Activated CD4-positive, alpha-beta memory T cell treated with anti-CD3 and anti-CD28 coated beads, Interleukin-2, amount 10 ng/mL, durations not matched to agents 7 days and 5 days (primary cell): Measurements from ENCODE around the gene LRRC61. TPM values are rescaled to one million over a fixed set of nuclear protein-coding genes. Genes with fewer than 3 reads are reported as not detected.

Experiments used
- CTCF ChIA-PET: fragments of 350-600 bp; sonication (Branson Sonifier 250); formaldehyde crosslinking; loops from one replicate; lab custom pipeline; 2021; ENCODE audit warnings: antibody characterized with exemption, inconsistent platforms; lab: Charles Lee
- POLR2A ChIA-PET: fragments of 350-600 bp; sonication (Branson Sonifier 250); formaldehyde crosslinking; loops from one replicate; lab custom pipeline; 2021; ENCODE audit warnings: antibody characterized with exemption; lab: Charles Lee
- DNase-seq: peaks from one replicate; pipeline ENCODE4 v3.0.0-alpha.2; 2020
- H3K27ac Mint-ChIP-seq: one replicate; pipeline ENCODE4 v1.8.0; 2021; ENCODE audit warnings: mild to moderate bottlenecking, mixed read lengths
- H3K27me3 Mint-ChIP-seq: one replicate; pipeline ENCODE4 v1.8.0; 2021; ENCODE audit warnings: mixed read lengths
- H3K36me3 Mint-ChIP-seq: one replicate; pipeline ENCODE4 v1.8.0; 2021; ENCODE audit warnings: low read depth, mixed read lengths
- H3K4me1 Mint-ChIP-seq: one replicate; pipeline ENCODE4 v1.8.0; 2021; ENCODE audit warnings: mixed read lengths
- H3K4me3 Mint-ChIP-seq: one replicate; pipeline ENCODE4 v1.8.0; 2021; ENCODE audit warnings: mild to moderate bottlenecking, mixed read lengths
- H3K9me3 Mint-ChIP-seq: one replicate; pipeline ENCODE4 v1.8.0; 2021; ENCODE audit warnings: mixed read lengths
- total RNA-seq, 2 experiments: library from RNA; stranded (reverse); gene quantifications; one replicate each; pipeline ENCODE4 v1.2.3, GENCODE V29; 2021

Gene LRRC61
- total RNA-seq, 2 experiments from 2014 or later = 23.1 to 26.8 TPM

GRCh38 chr7:150365194-150365593 is 42.0 kb downstream of the LRRC61 start:
- no peak overlapping the region for H3K27ac Mint-ChIP-seq
- no peaks in the 10 kb centered on the region for H3K27me3 Mint-ChIP-seq
- POLR2A ChIA-PET = no interaction called here
- CTCF ChIA-PET = interaction anchor here (1.0 to 1.6 kb wide), 3 partner anchors 10 to 13 kb away, joined by 3 to 7 read pairs (median 4); no protein-coding TSS in a partner anchor
- no peak for DNase-seq
- no peak overlapping the region for H3K4me3 Mint-ChIP-seq
- peaks cover under 1% of the 10 kb centered on the region for H3K36me3 Mint-ChIP-seq
- no peaks in the 10 kb centered on the region for H3K9me3 Mint-ChIP-seq
- H3K4me1 Mint-ChIP-seq = peaks cover 31% of the 10 kb centered on the region

GRCh38 chr7:150365673-150366398 is 42.7 kb downstream of the LRRC61 start:
- Mint-ChIP-seq H3K27me3 (no peaks in the 10 kb centered on the region), H3K36me3 (peaks cover 5% of the 10 kb centered on the region), H3K9me3 (no peaks in the 10 kb centered on the region), H3K4me1 (peaks cover 38% of the 10 kb centered on the region), H3K4me3 (no peak overlapping the region), H3K27ac (no peak overlapping the region)
- no peak for DNase-seq
- ChIA-PET POLR2A (interaction anchor here (1.1 to 5.1 kb wide), 3 partner anchors 8 to 40 kb away, joined by 4 to 47 read pairs (median 4); partner anchors contain the start of gene ZNF775), CTCF (interaction anchor here (0.8 to 2.3 kb wide), 7 partner anchors 8 to 52 kb away, joined by 3 to 7 read pairs (median 3); no protein-coding TSS in a partner anchor)

- no peak for DNase-seq
- H3K4me1 Mint-ChIP-seq = peaks cover 39% of the 10 kb centered on the region
- POLR2A ChIA-PET = interaction anchor here (1.0 to 5.1 kb wide), 12 partner anchors 10 to 496 kb away, joined by 3 to 47 read pairs (median 4); partner anchors contain the start of genes ACTR3C and ZNF775
- CTCF ChIA-PET = interaction anchor here (0.6 to 3.5 kb wide), 4 partner anchors 10 to 39 kb away, joined by 3 to 17 read pairs (median 4); no protein-coding TSS in a partner anchor
- H3K4me3 Mint-ChIP-seq = peak overlapping the region; percentile 87
- peak overlapping the region; percentile 66 for H3K27ac Mint-ChIP-seq
- H3K9me3 Mint-ChIP-seq = no peaks in the 10 kb centered on the region
- H3K36me3 Mint-ChIP-seq = peaks cover 9% of the 10 kb centered on the region
- no peaks in the 10 kb centered on the region for H3K27me3 Mint-ChIP-seq
These were observed 44.5 kb downstream of the LRRC61 start for GRCh38 chr7:150367677-150368095.

GRCh38 chr7:150368096-150368883 is 45.1 kb downstream of the LRRC61 start, which contains the start of gene REPIN1:
TSS of gene REPIN1 (plus strand) at chr7:150368822. CDS start at chr7:150369712, 890 bp downstream.
- H3K27me3 Mint-ChIP-seq = no peaks in the 10 kb centered on the region
- H3K9me3 Mint-ChIP-seq = no peaks in the 10 kb centered on the region
- peak within 1 kb of the TSS; percentile 79 for H3K27ac Mint-ChIP-seq
- H3K36me3 Mint-ChIP-seq = peaks cover 14% of the 10 kb centered on the region
- ChIA-PET POLR2A (interaction anchor here (1.0 to 5.1 kb wide), 14 partner anchors 10 to 496 kb away, joined by 3 to 47 read pairs (median 3); partner anchors contain the start of genes ACTR3C and ZNF775), CTCF (interaction anchor here (1.7 to 3.5 kb wide), 3 partner anchors 13 to 39 kb away, joined by 4 to 17 read pairs (median 6); a partner anchor contains a TSS)
- DNase-seq = peak; percentile 84
- H3K4me3 Mint-ChIP-seq = peak within 1 kb of the TSS; percentile 87
- peaks cover 38% of the 10 kb centered on the region for H3K4me1 Mint-ChIP-seq

GRCh38 chr7:150368884-150369747 is 46.0 kb downstream of the LRRC61 start:
- peak overlapping the region; percentile 87 for H3K4me3 Mint-ChIP-seq
- H3K36me3 Mint-ChIP-seq = peaks cover 16% of the 10 kb centered on the region
- DNase-seq = peak; percentile 45
- no peaks in the 10 kb centered on the region for H3K27me3 Mint-ChIP-seq
- ChIA-PET CTCF (interaction anchor here (0.6 to 3.5 kb wide), 6 partner anchors 13 to 768 kb away, joined by 3 to 17 read pairs (median 4); a partner anchor contains a TSS), POLR2A (interaction anchor here (0.8 to 5.1 kb wide), 18 partner anchors 8 to 497 kb away, joined by 3 to 47 read pairs (median 4); partner anchors contain the start of genes ACTR3C and ZNF775)
- H3K27ac Mint-ChIP-seq = peak overlapping the region; percentile 79
- H3K4me1 Mint-ChIP-seq = peaks cover 39% of the 10 kb centered on the region
- H3K9me3 Mint-ChIP-seq = no peaks in the 10 kb centered on the region

- Mint-ChIP-seq H3K27me3 (no peaks in the 10 kb centered on the region), H3K9me3 (no peaks in the 10 kb centered on the region), H3K4me1 (peaks cover 38% of the 10 kb centered on the region), H3K36me3 (peaks cover 16% of the 10 kb centered on the region), H3K4me3 (peak overlapping the region; percentile 87), H3K27ac (peak overlapping the region; percentile 79)
- CTCF ChIA-PET = interaction anchor here (0.6 to 3.5 kb wide), 6 partner anchors 12 to 769 kb away, joined by 3 to 17 read pairs (median 4); a partner anchor contains a TSS
- POLR2A ChIA-PET = interaction anchor here (0.8 to 5.1 kb wide), 12 partner anchors 8 to 368 kb away, joined by 3 to 47 read pairs (median 4); partner anchors contain the start of genes ACTR3C, LRRC61 and ZNF775
- DNase-seq = no peak
These were observed 46.8 kb downstream of the LRRC61 start for GRCh38 chr7:150369748-150370501.

- Mint-ChIP-seq H3K9me3 (no peaks in the 10 kb centered on the region), H3K4me3 (no peak overlapping the region)
These were observed 47.5 kb downstream of the LRRC61 start for GRCh38 chr7:150370612-150371071.

GRCh38 chr7:150371131-150371995 is 48.2 kb downstream of the LRRC61 start:
- Mint-ChIP-seq H3K36me3 (peaks cover 16% of the 10 kb centered on the region), H3K27ac (no peak overlapping the region), H3K27me3 (no peaks in the 10 kb centered on the region), H3K9me3 (no peaks in the 10 kb centered on the region), H3K4me1 (peaks cover 45% of the 10 kb centered on the region), H3K4me3 (no peak overlapping the region)
- CTCF ChIA-PET = interaction anchor here (1.0 to 3.5 kb wide), 2 partner anchors 13 to 16 kb away, joined by 7 to 17 read pairs; no protein-coding TSS in a partner anchor
- POLR2A ChIA-PET = interaction anchor here (1.3 to 4.2 kb wide), 2 partner anchors 35 to 48 kb away, joined by 3 to 41 read pairs; partner anchors contain the start of genes ACTR3C and LRRC61
- no peak for DNase-seq

More at GRCh38 chr7:150370612-150371071, 47.5 kb downstream of the LRRC61 start:
- Mint-ChIP-seq H3K27ac (no peak overlapping the region), H3K4me1 (peaks cover 41% of the 10 kb centered on the region), H3K27me3 (no peaks in the 10 kb centered on the region), H3K36me3 (peaks cover 16% of the 10 kb centered on the region)
- CTCF ChIA-PET = interaction anchor here (1.0 to 3.5 kb wide), 2 partner anchors 12 to 15 kb away, joined by 7 to 17 read pairs; no protein-coding TSS in a partner anchor
- no peak for DNase-seq
- POLR2A ChIA-PET = interaction anchor here (1.1 to 5.1 kb wide), 4 partner anchors 7 to 54 kb away, joined by 3 to 47 read pairs (median 22); partner anchors contain the start of genes ACTR3C, LRRC61 and ZNF775

- ChIA-PET POLR2A (interaction anchor here (4.2 kb wide), 1 partner anchor 34 kb away, joined by 41 read pairs; a partner anchor contains a TSS), CTCF (no interaction called here)
- Mint-ChIP-seq H3K36me3 (peaks cover 16% of the 10 kb centered on the region), H3K27ac (no peak overlapping the region), H3K27me3 (no peaks in the 10 kb centered on the region), H3K4me1 (peaks cover 49% of the 10 kb centered on the region), H3K4me3 (no peak overlapping the region), H3K9me3 (no peaks in the 10 kb centered on the region)
- no peak for DNase-seq
These were observed 48.8 kb downstream of the LRRC61 start for GRCh38 chr7:150371996-150372270.
